HG02981 (cell line): ENCODE results near the gene PDHB.

Source experiments
- ATAC-seq: cut with Tn5 transposase; IDR thresholded peaks from one replicate; pipeline ENCODE4 v1.9.1; 2021; ENCODE audit warnings: mild to moderate bottlenecking, moderate library complexity; ENCODE audit not compliant: unreplicated experiment

Gene PDHB

GRCh38 chr3:58404396-58404795, 29.2 kb downstream of the PDHB start:
- ATAC-seq = no peak

GRCh38 chr3:58403513-58404109, 30.0 kb downstream of the PDHB start:
- ATAC-seq = no peak

- ATAC-seq = no peak
These were observed 34.8 kb downstream of the PDHB start for GRCh38 chr3:58398669-58399333.

- no peak for ATAC-seq
These were observed 39.3 kb downstream of the PDHB start for GRCh38 chr3:58394339-58394738.

GRCh38 chr3:58392181-58392580, 41.5 kb downstream of the PDHB start:
- ATAC-seq = no peak

- ATAC-seq = no peak
These were observed 42.3 kb downstream of the PDHB start for GRCh38 chr3:58391156-58391865.

- ATAC-seq = no peak
These were observed 45.0 kb downstream of the PDHB start for GRCh38 chr3:58388550-58389091.

GRCh38 chr3:58387650-58388546, 45.7 kb downstream of the PDHB start:
- no peak for ATAC-seq

GRCh38 chr3:58386626-58387365, 46.8 kb downstream of the PDHB start:
- no peak for ATAC-seq

- no peak for ATAC-seq
These were observed 49.1 kb downstream of the PDHB start for GRCh38 chr3:58384381-58385090.

- no peak for ATAC-seq
These were observed 49.7 kb downstream of the PDHB start for GRCh38 chr3:58383904-58384303.

- no peak for ATAC-seq
These were observed 50.2 kb downstream of the PDHB start for GRCh38 chr3:58383476-58383875.

- no peak for ATAC-seq
These were observed 54.1 kb downstream of the PDHB start for GRCh38 chr3:58379351-58380073.

GRCh38 chr3:58377750-58378149, 55.9 kb downstream of the PDHB start:
- ATAC-seq = no peak
